IMR-90 (cell line): Measurements from ENCODE around the gene YPEL3. TPM values are rescaled to one million over a fixed set of nuclear protein-coding genes. Genes with fewer than 3 reads are reported as not detected.

ENCODE experiments used
- ATAC-seq: fragments of 200-7000 bp; cut with Tn5 transposase; 2 replicates; pipeline ENCODE4 v1.9.1; 2020; ENCODE audit warnings: low read depth, mild to moderate bottlenecking, moderate library complexity
- BruUV-seq: library from RNA; stranded (reverse); fragments of 400-500 nt; replicated peaks from 2 replicates; lab custom pipeline; 2021; lab: Mats Ljungman, UMichigan
- CTCF ChIA-PET: fragments of 300-600 bp; formaldehyde crosslinking; extraction: SDS; loops from one replicate; lab custom pipeline; 2021; ENCODE audit warnings: antibody characterized with exemption; lab: Yijun Ruan, JAX
- POLR2A ChIA-PET: fragments of 300-600 bp; sonication (Branson Sonifier 250); formaldehyde crosslinking; loops from one replicate; lab custom pipeline; 2022; ENCODE audit warnings: antibody characterized with exemption; ENCODE audit not compliant: unreplicated experiment; lab: Charles Lee
- DNase-seq: peaks from one replicate; pipeline ENCODE4 v3.0.0; 2013
- H2AFZ ChIP-seq: replicated peaks from 2 replicates; pipeline ENCODE3; 2013; ENCODE audit warnings: low read length, mild to moderate bottlenecking; ENCODE audit not compliant: poor library complexity
- H2AK5ac ChIP-seq: 2 replicates; pipeline ENCODE4 v1.6.1; 2013; ENCODE audit warnings: low read depth, low read length, inconsistent platforms
- H2AK9ac ChIP-seq: replicated peaks from 2 replicates; pipeline ENCODE3; 2013; ENCODE audit warnings: mild to moderate bottlenecking, low read depth, low read length, moderate library complexity; ENCODE audit not compliant: poor library complexity
- H2BK120ac ChIP-seq: 2 replicates; pipeline ENCODE4 v1.6.1; 2013; ENCODE audit warnings: low read depth, low read length, inconsistent platforms
- H2BK15ac ChIP-seq: 3 replicates; pipeline ENCODE4 v1.6.1; 2013; ENCODE audit warnings: low read depth, low read length, inconsistent platforms
- H2BK20ac ChIP-seq: 2 replicates; pipeline ENCODE4 v1.6.1; 2013; ENCODE audit warnings: low read depth, mild to moderate bottlenecking, inconsistent platforms, low read length, moderate library complexity
- H2BK5ac ChIP-seq: 2 replicates; pipeline ENCODE4 v1.6.1; 2013; ENCODE audit warnings: mild to moderate bottlenecking, low read depth, low read length, inconsistent platforms; ENCODE audit not compliant: poor library complexity, severe bottlenecking
- H3K14ac ChIP-seq: replicated peaks from 2 replicates; pipeline ENCODE4 v1.6.1; 2013; ENCODE audit warnings: low read depth, low read length, inconsistent platforms
- H3K18ac ChIP-seq: 2 replicates; pipeline ENCODE4 v1.6.1; 2013; ENCODE audit warnings: low read depth, low read length, control low read depth
- H3K23ac ChIP-seq: 2 replicates; pipeline ENCODE4 v1.6.1; 2013; ENCODE audit warnings: low read depth, low read length, inconsistent platforms
- H3K27ac ChIP-seq: 2 replicates; pipeline ENCODE4 v1.5.1; 2013; ENCODE audit warnings: mild to moderate bottlenecking, control low read depth, low read length; ENCODE audit not compliant: insufficient read depth
- H3K27me3 ChIP-seq: 2 replicates; pipeline ENCODE4 v1.6.1; 2013; ENCODE audit warnings: low read length; ENCODE audit not compliant: control insufficient read depth, insufficient read depth
- H3K36me3 ChIP-seq: 2 replicates; pipeline ENCODE4 v1.6.1; 2013; ENCODE audit warnings: low read length, mixed read lengths; ENCODE audit not compliant: control insufficient read depth, insufficient read depth
- H3K4ac ChIP-seq: 2 replicates; pipeline ENCODE4 v1.6.1; 2013; ENCODE audit warnings: low read depth, low read length, inconsistent platforms
- H3K4me1 ChIP-seq: 2 replicates; pipeline ENCODE4 v1.6.1; 2013; ENCODE audit warnings: low read length, mixed read lengths; ENCODE audit not compliant: control insufficient read depth, insufficient read depth
- H3K4me2 ChIP-seq: 2 replicates; pipeline ENCODE4 v1.6.1; 2013; ENCODE audit warnings: low read depth, mild to moderate bottlenecking, control low read depth, low read length, moderate library complexity
- H3K4me3 ChIP-seq: 2 replicates; pipeline ENCODE4 v1.5.1; 2013; ENCODE audit warnings: low read depth, mild to moderate bottlenecking, control low read depth, low read length, moderate library complexity; ENCODE audit not compliant: insufficient read depth
- H3K56ac ChIP-seq: 2 replicates; pipeline ENCODE4 v1.6.1; 2013; ENCODE audit warnings: low read length, inconsistent platforms; ENCODE audit not compliant: insufficient read depth; ENCODE audit errors: extremely low read depth
- H3K79me1 ChIP-seq, 2 experiments: 2 replicates each; pipeline ENCODE4 v1.6.1; 2013; ENCODE audit warnings: low read length in 2 of 2, inconsistent platforms in 1 of 2, low read depth in 1 of 2
- H3K9ac ChIP-seq: 2 replicates; pipeline ENCODE4 v1.6.1; 2013; ENCODE audit warnings: low read depth, low read length, control low read depth
- H3K9me1 ChIP-seq: 2 replicates; pipeline ENCODE4 v1.6.1; 2013; ENCODE audit warnings: low read length, inconsistent platforms; ENCODE audit not compliant: insufficient read depth
- H3K9me3 ChIP-seq: 2 replicates; pipeline ENCODE4 v1.6.1; 2013; ENCODE audit warnings: low read length; ENCODE audit not compliant: control insufficient read depth, insufficient read depth
- H4K20me1 ChIP-seq: 2 replicates; pipeline ENCODE4 v1.6.1; 2013; ENCODE audit warnings: low read length, inconsistent platforms; ENCODE audit not compliant: insufficient read depth
- H4K5ac ChIP-seq: 2 replicates; pipeline ENCODE4 v1.6.1; 2013; ENCODE audit warnings: mild to moderate bottlenecking, low read depth, low read length, control low read depth
- H4K8ac ChIP-seq, 2 experiments: 2 replicates each; pipeline ENCODE4 v1.6.1; 2013; ENCODE audit warnings: low read depth in 2 of 2, low read length in 2 of 2, control low read depth in 1 of 2, inconsistent platforms in 1 of 2
- H4K91ac ChIP-seq: 2 replicates; pipeline ENCODE4 v1.6.1; 2013; ENCODE audit warnings: low read depth, low read length, inconsistent platforms; ENCODE audit not compliant: insufficient read depth
- CEBPB ChIP-seq: IDR thresholded peaks from 2 replicates; pipeline ENCODE4 v1.6.1; 2012; ENCODE audit warnings: low read depth, low read length, improper control_type of control experiment
- MAZ ChIP-seq: IDR thresholded peaks from 2 replicates; pipeline ENCODE4 v1.6.1; 2012; ENCODE audit warnings: low read depth, mild to moderate bottlenecking, low read length, improper control_type of control experiment, moderate library complexity, borderline replicate concordance
- MXI1 ChIP-seq: IDR thresholded peaks from 2 replicates; pipeline ENCODE4 v1.6.1; 2012; ENCODE audit warnings: low read depth, mild to moderate bottlenecking, low read length, moderate library complexity, borderline replicate concordance
- RAD21 ChIP-seq: IDR thresholded peaks from 2 replicates; pipeline ENCODE4 v1.6.1; 2012; ENCODE audit warnings: low read length, improper control_type of control experiment
- RCOR1 ChIP-seq: IDR thresholded peaks from 2 replicates; pipeline ENCODE4 v1.6.1; 2012; ENCODE audit warnings: mild to moderate bottlenecking, low read length, improper control_type of control experiment; ENCODE audit not compliant: insufficient replicate concordance
- RFX5 ChIP-seq: IDR thresholded peaks from 2 replicates; pipeline ENCODE4 v1.8.0; 2012; ENCODE audit warnings: low read depth, mild to moderate bottlenecking, low read length, moderate library complexity
- WGBS, 2 experiments: methylation state at CpG; one replicate each; pipeline versions ENCODE4 v1.1.5 to v1.1.7; 2013; ENCODE audit warnings: missing lambda C conversion rate in 2 of 2; ENCODE audit not compliant: insufficient read length in 1 of 2; ENCODE audit errors: extremely low coverage in 2 of 2; 5-methylcytosine and 5-hydroxymethylcytosine counted together
- dilution Hi-C: fragments of 300-500 bp; cut with HindIII; formaldehyde crosslinking; loops from one replicate; pipeline ENCODE4 v1.14.3; 2018; ENCODE audit warnings: low sequenced_read_pairs; ENCODE audit not compliant: unreplicated experiment
- in situ Hi-C: fragments of 300-500 bp; cut with MboI; formaldehyde crosslinking; loops from 3 replicates; pipeline ENCODE4 v1.14.3; 2019; ENCODE audit warnings: low sequenced_read_pairs, inconsistent platforms, mixed read lengths
- intact Hi-C: fragments of 100-400 bp; cut with micrococcal nuclease; formaldehyde crosslinking; loops from 2 replicates; pipeline ENCODE4 v1.10.0; 2022
- polyA plus RNA-seq, 3 experiments: library from polyadenylated mRNA; depleted of rRNA; stranded (reverse); fragments of >200 nt; gene quantifications; 2 replicates each; pipeline ENCODE4 v1.2.3, GENCODE V29; 2012; ENCODE audit warnings: low replicate concordance in 1 of 3
- total RNA-seq: library from RNA; depleted of rRNA; stranded (reverse); fragments of >200 nt; gene quantifications from 2 replicates; pipeline ENCODE4 v1.2.3, GENCODE V29; 2012

YPEL3 gene
- total and polyA plus RNA-seq, 2 of the 4 experiments (the other 2 are of a cell fraction): 1.1 to 25.6 TPM

DNA sequence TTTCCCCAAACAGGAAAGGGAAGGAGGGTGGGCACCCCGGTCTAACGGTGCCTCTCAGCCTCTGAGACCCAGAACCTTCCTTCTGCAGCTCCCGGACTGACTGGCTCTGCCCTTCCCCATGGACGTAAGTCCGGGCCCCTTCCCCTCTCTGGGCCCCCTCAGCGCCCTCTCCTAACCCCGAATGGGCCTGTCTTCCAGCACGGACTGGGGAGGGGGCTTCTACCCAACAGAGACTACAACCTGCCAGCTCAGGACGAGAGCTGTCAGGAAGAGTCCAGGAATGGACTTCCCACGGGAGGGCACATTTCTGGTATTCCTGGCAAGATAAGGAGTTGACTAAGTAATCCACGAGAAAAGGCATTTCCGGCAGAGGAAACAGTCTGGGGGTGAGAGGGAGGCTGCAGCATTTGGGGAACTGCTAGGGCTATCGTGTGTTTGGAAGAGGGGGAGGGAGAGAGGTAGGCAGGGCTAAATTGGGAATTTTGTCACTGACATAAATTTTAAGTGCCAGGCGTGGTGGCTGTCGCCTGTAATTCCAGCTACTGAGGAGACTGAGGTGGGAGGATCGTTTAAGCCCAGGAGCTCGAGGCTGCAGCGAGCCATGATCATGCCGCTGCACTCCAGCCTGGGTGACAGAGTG lies 42.5 kb downstream of the YPEL3 start (continued):
- TF ChIP-seq CEBPB: no peak
- no peak for TF ChIP-seq RFX5

DNA sequence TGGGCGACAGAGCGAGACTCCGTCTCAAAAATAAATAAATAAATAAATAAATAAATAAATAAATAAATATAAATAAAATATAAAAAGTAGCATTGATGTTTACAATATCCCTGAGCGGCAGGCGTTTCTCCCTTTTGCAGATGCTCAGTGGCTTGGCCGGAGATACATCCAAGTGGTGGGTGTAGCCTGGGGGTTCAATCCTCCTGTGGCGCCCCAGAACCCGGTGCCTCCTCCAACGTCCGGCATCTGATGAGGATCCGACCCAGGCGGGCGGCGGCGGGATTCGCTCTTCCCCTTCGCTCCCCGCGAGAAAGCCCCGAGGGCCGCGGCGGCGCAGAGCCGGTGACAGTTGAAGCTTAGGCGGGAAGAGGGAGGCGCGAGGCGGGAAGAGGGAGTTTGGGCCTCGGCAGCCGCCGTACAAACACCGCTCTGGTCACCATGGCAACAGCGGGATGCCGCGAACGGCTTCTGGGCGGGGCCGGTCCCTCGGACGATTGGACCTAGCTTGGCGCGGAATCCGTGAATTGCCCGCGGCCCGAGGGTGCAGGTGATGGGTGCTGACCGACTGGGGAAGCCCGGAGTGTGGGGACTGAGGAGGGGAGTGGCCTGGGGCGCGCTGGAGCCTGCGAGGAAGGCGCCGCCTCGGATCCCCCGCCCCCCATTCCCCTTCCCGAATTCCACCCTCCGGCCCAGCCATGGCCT lies 43.2 kb downstream of the YPEL3 start:
- no peaks in the 10 kb centered on the region; the same call in 1 of the 2 replicates for H4K20me1 ChIP-seq
- peak overlapping the region; percentile 41; the same call in 1 of the 2 replicates for H3K23ac ChIP-seq
- H3K9ac ChIP-seq: peak overlapping the region; percentile 71
- peak overlapping the region; percentile 86 for H3K4ac ChIP-seq
- peak overlapping the region; percentile 61; the same call in 1 of the 2 replicates for H3K56ac ChIP-seq
- DNase-seq: peak; percentile 88
- H3K79me1 ChIP-seq: peaks cover 6 to 42% of the 10 kb centered on the region in 2 experiments; a peak in 2 of 4 replicates
- WGBS, 2 experiments: 0% methylated on average over 16 of the region's 58 CpGs; no CpG with 5 or more reads in 1 of the 2 experiments
- TF ChIP-seq RAD21 (no peak), MAZ (peak; percentile 79; the same call in 1 of the 2 replicates), MXI1 (peak; percentile 76), RCOR1 (peak; percentile 34), RFX5 (no peak)
- peak overlapping the region; percentile 78 for H4K91ac ChIP-seq
- H4K5ac ChIP-seq: 0 out of 2 replicates have a peak overlapping the region, but pooled peaks have one; percentile 33
- ATAC-seq: peak; percentile 84
- no peaks in the 10 kb centered on the region for H3K9me3 ChIP-seq
- peak overlapping the region; percentile 94 for H2AFZ ChIP-seq
- peak overlapping the region; percentile 91 for H3K4me2 ChIP-seq
- H2BK5ac ChIP-seq: peak overlapping the region; percentile 83
- intact Hi-C loops: no loop called here
- in situ Hi-C loops: no loop called here
- 0 out of 2 replicates have a peak overlapping the region, but pooled peaks have one; percentile 63 for H2BK20ac ChIP-seq
- no peaks in the 10 kb centered on the region for H3K36me3 ChIP-seq
- H3K9me1 ChIP-seq: peaks cover 14% of the 10 kb centered on the region
- ChIA-PET CTCF (no interaction called here), POLR2A (interaction anchor here (0.8 kb wide), 1 partner anchor 12 kb away, joined by 4 read pairs; no protein-coding TSS in a partner anchor)
- no peaks in the 10 kb centered on the region for H3K27me3 ChIP-seq
- peak overlapping the region; percentile 61 for H3K4me3 ChIP-seq
- H3K14ac ChIP-seq: peak overlapping the region; percentile 88
- peak overlapping the region; percentile 41; the same call in 1 of the 3 replicates for H2BK15ac ChIP-seq
- H3K18ac ChIP-seq: no peak overlapping the region
- no TSS peak for BruUV-seq
- peak overlapping the region; percentile 81 for H2AK5ac ChIP-seq
- H4K8ac ChIP-seq: peak overlapping the region; percentile 74 to 86; a peak in 3 of 4 replicates
- dilution Hi-C loops: no loop called here
- peak overlapping the region; percentile 76 for H2BK120ac ChIP-seq
- H3K27ac ChIP-seq: peak overlapping the region; percentile 82
- H3K4me1 ChIP-seq: peaks cover 7% of the 10 kb centered on the region
- peak overlapping the region; percentile 97 for H2AK9ac ChIP-seq
